HepG2 (cell line): ENCODE results near the gene ZKSCAN5. TPM values are rescaled to one million over a fixed set of nuclear protein-coding genes. Genes with fewer than 3 reads are reported as not detected.

Experiments used
- ATAC-seq: fragments of 200-7000 bp; cut with Tn5 transposase; 3 replicates; pipeline ENCODE4 v1.9.1; 2020; ENCODE audit warnings: mild to moderate bottlenecking, moderate library complexity
- BruUV-seq: library from RNA; stranded (reverse); fragments of 400-500 nt; replicated peaks from 2 replicates; lab custom pipeline; 2021; lab: Mats Ljungman, UMichigan
- CTCF ChIA-PET: fragments of 300-600 bp; formaldehyde crosslinking; extraction: SDS; loops from one replicate; lab custom pipeline; 2021; ENCODE audit warnings: low total read pairs, inconsistent platforms, low intra/inter-chr PET ratio; lab: Yijun Ruan, JAX
- POLR2A ChIA-PET: fragments of 350-600 bp; sonication (Branson Sonifier 250); formaldehyde crosslinking; loops from one replicate; lab custom pipeline; 2020; ENCODE audit warnings: antibody characterized with exemption, inconsistent platforms; lab: Yijun Ruan, JAX
- DNase-seq: peaks from one replicate; pipeline ENCODE4 v3.0.0-alpha.2; 2015; ENCODE audit warnings: low spot score
- FAIRE-seq: peaks from 3 replicates; lab custom pipeline; 2011; peaks lifted over from hg19 to GRCh38; lab: Jason Lieb, UNC
- H2AFZ ChIP-seq: one replicate; pipeline ENCODE4 v1.6.1; 2011; ENCODE audit warnings: low read length, inconsistent platforms
- H3K27ac ChIP-seq: fragments of 300-600 bp; 3 replicates; pipeline ENCODE4 v1.8.0; 2011; ENCODE audit warnings: mixed run types, mild to moderate bottlenecking, mixed read lengths, low read length, inconsistent platforms; ENCODE audit not compliant: insufficient read depth; ENCODE audit errors: extremely low read length
- H3K27me3 ChIP-seq, 2 experiments: fragments of 200-600 bp in 1 of 2; 2 replicates in 1 of 2; 3 replicates in 1 of 2; pipeline versions ENCODE4 v1.6.0 to v1.8.0; 2011; ENCODE audit warnings: low read length in 2 of 2, mild to moderate bottlenecking in 2 of 2, moderate library complexity in 2 of 2, inconsistent platforms in 1 of 2; ENCODE audit not compliant: insufficient read depth in 2 of 2, control insufficient read depth in 1 of 2
- H3K36me3 ChIP-seq, 2 experiments: fragments of 200-600 bp in 1 of 2; replicated peaks in 1 of 2; 2 replicates in 1 of 2; 3 replicates in 1 of 2; pipeline versions ENCODE4 v1.5.1 to v1.8.0; 2011; ENCODE audit warnings: low read length in 2 of 2, inconsistent platforms in 1 of 2; ENCODE audit not compliant: insufficient read depth in 2 of 2, control insufficient read depth in 1 of 2
- H3K4me1 ChIP-seq: 2 replicates; pipeline ENCODE4 v1.5.1; 2012; ENCODE audit warnings: low read length, inconsistent platforms; ENCODE audit not compliant: insufficient read depth
- H3K4me2 ChIP-seq: 2 replicates; pipeline ENCODE4 v1.6.0; 2011; ENCODE audit warnings: low read depth, low read length, inconsistent platforms
- H3K4me3 ChIP-seq, 3 experiments: fragments of 200-600 bp in 1 of 3; sonication (generic), shearing (Covaris generic) in 1 of 3; replicated peaks in 1 of 3; 2 replicates each; pipeline ENCODE4 v1.5.1; 2011 to 2016; ENCODE audit warnings: low read length in 3 of 3, inconsistent platforms in 2 of 3, low read depth in 2 of 3, mild to moderate bottlenecking in 2 of 3, control low read depth in 1 of 3, mixed read lengths in 1 of 3; ENCODE audit not compliant: insufficient read depth in 1 of 3
- H3K79me2 ChIP-seq: one replicate; pipeline ENCODE4 v1.6.1; 2011; ENCODE audit warnings: low read length, inconsistent platforms; ENCODE audit not compliant: insufficient read depth
- H3K9ac ChIP-seq: 2 replicates; pipeline ENCODE4 v1.6.0; 2011; ENCODE audit warnings: mild to moderate bottlenecking, low read depth, low read length, inconsistent platforms; ENCODE audit not compliant: insufficient read depth
- H3K9me3 ChIP-seq: 2 replicates; pipeline ENCODE4 v1.5.1; 2012; ENCODE audit warnings: mild to moderate bottlenecking, low read length
- H4K20me1 ChIP-seq: 2 replicates; pipeline ENCODE4 v1.6.0; 2011; ENCODE audit warnings: inconsistent platforms, mild to moderate bottlenecking, low read length, moderate library complexity; ENCODE audit not compliant: insufficient read depth
- ATF5 ChIP-seq: sonication (generic); formaldehyde crosslinking; IDR thresholded peaks from 2 replicates; pipeline ENCODE4 v1.4.0; 2020; ENCODE audit warnings: mild to moderate bottlenecking, low read depth, missing genetic modification reagents
- CBX5 ChIP-seq: sonication (generic); formaldehyde crosslinking; IDR thresholded peaks from 2 replicates; pipeline ENCODE4 v1.4.0; 2020; ENCODE audit warnings: missing genetic modification reagents, borderline replicate concordance
- POLR2A ChIP-seq, 2 experiments: IDR thresholded peaks; 2 replicates each; pipeline ENCODE4 v1.6.1; 2011; ENCODE audit warnings: low read depth in 2 of 2, low read length in 2 of 2, mild to moderate bottlenecking in 1 of 2, moderate library complexity in 1 of 2; ENCODE audit not compliant: insufficient read depth in 1 of 2
- RFXAP ChIP-seq: sonication (generic); formaldehyde crosslinking; IDR thresholded peaks from 2 replicates; pipeline ENCODE4 v1.4.0; 2020; ENCODE audit warnings: missing genetic modification reagents, borderline replicate concordance
- SUZ12 ChIP-seq: fragments of 150-350 bp; IDR thresholded peaks from 2 replicates; pipeline ENCODE4 v1.6.1; 2014; ENCODE audit warnings: low read depth, low read length
- TBP ChIP-seq: sonication (generic); formaldehyde crosslinking; IDR thresholded peaks from 2 replicates; pipeline ENCODE4 v1.5.0; 2020; ENCODE audit warnings: missing genetic modification reagents
- WGBS: methylation state at CpG from one replicate; pipeline ENCODE4 v1.1.6; 2017; ENCODE audit warnings: low lambda C conversion rate; 5-methylcytosine and 5-hydroxymethylcytosine counted together
- in situ Hi-C: cut with HindIII; loops from 2 replicates; pipeline ENCODE4 v1.10.0; 2017; ENCODE audit warnings: low pct_unique_long_range_greater_than_20kb; ENCODE audit not compliant: extremely low pct_ligation_motif_present
- intact Hi-C: fragments of 100-400 bp; cut with micrococcal nuclease; formaldehyde crosslinking; loops from one replicate; pipeline ENCODE4 v1.10.0; 2022; ENCODE audit not compliant: unreplicated experiment
- polyA plus RNA-seq, 8 experiments: library from polyadenylated mRNA; depleted of rRNA in 3 of 8; stranded (reverse) in 7 of 8; unstranded in 1 of 8; fragments of >200 nt; fragmentation: Illumina TruSeq in 4 of 8; extraction: Trizol in 4 of 8; gene quantifications; 2 replicates each; pipeline versions ENCODE4 v1.2.1 to v1.2.3, GENCODE V29; 2011 to 2016; ENCODE audit warnings: low read depth in 4 of 8, missing spikeins in 1 of 8, mixed read lengths in 1 of 8; ENCODE audit not compliant: insufficient read depth in 1 of 8
- total RNA-seq, 5 experiments: library from RNA; depleted of rRNA; stranded (reverse); fragments of >200 nt; fragmentation: Illumina TruSeq; extraction: Trizol; gene quantifications; 2 replicates each; pipeline ENCODE4 v1.2.3, GENCODE V29; 2016; ENCODE audit warnings: low read depth in 1 of 5

Gene ZKSCAN5
- total and polyA plus RNA-seq, 2 of the 13 experiments (the other 11 are each of a cell fraction or from before 2014, with no cell fraction given), result 5.5 to 11.7 TPM

DNA sequence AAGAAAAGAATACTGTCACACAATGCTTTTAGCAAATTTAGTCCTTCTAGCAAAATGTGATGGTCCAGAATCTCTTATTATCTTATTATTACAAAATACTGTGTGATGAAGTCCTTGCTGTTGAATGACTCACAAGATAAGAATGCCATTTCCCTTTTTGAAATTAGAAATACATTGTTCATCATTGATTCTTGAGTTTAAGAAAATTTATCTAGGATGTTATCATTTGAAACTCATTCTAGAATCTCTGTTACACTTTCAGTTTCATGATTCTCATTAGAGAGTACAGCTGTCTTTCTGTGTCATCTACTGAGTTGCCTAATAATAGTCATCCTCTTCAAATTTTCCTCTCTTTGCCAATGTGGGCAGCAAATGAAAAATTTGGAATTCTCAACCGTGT lies 9.6 kb downstream of the ZKSCAN5 start (continued):
- no peak for TF ChIP-seq SUZ12

DNA sequence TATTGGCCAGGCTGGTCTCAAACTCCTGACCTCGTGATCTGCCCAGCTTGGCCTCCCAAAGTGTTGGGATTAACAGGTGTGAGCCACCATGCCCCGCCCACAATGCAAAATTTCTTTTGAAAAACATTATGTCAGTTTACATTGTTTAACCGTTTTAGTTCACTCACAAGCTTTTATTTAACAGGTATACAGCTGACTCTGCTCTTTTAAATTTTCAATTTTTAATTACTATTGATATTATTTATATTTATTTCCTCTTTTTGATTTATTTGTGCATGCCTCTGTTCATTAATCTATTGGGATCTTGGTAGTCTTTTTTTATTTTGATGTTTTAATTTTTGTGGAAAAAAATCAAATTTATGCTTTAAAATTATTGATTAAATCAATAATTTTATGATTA lies 16.9 kb downstream of the ZKSCAN5 start:
- Histone ChIP-seq H3K9ac (no peak overlapping the region), H3K36me3 (peaks cover 10 to 47% of the 10 kb centered on the region in 2 experiments), H3K4me3 (no peak overlapping the region), H3K4me1 (no peaks in the 10 kb centered on the region), H3K9me3 (no peaks in the 10 kb centered on the region), H3K79me2 (no peaks in the 10 kb centered on the region), H3K27ac (no peak overlapping the region), H2AFZ (no peak overlapping the region), H3K4me2 (no peak overlapping the region), H4K20me1 (no peaks in the 10 kb centered on the region), H3K27me3 (no peaks in the 10 kb centered on the region)
- DNase-seq (no peak), ATAC-seq (no peak), FAIRE-seq (no peak)
- WGBS, result 95% methylated on average over 3 of the region's 3 CpGs
- TF ChIP-seq ATF5 (CRISPR knock-in tag), result no peak
- TF ChIP-seq RFXAP (CRISPR knock-in tag), result no peak
- no peak for TF ChIP-seq POLR2A (IDR thresholded peaks at IDR 0.05; ENCODE audit: insufficient read depth in 1 of 2, low read depth in 2 of 2, low read length in 2 of 2)
- no peak for TF ChIP-seq TBP (CRISPR knock-in tag)
- no peak for TF ChIP-seq CBX5 (CRISPR knock-in tag)
- ChIA-PET CTCF (no interaction called here), POLR2A (no interaction called here)
- BruUV-seq, result no TSS peak
- intact Hi-C loops (no loop called here), in situ Hi-C loops (no loop called here)
